GM23338 (cell line): ENCODE results near the gene IL1RL1. TPM values are rescaled to one million over a fixed set of nuclear protein-coding genes. Genes with fewer than 3 reads are reported as not detected.

Experiments used
- ATAC-seq: fragments of 200-7000 bp; cut with Tn5 transposase; 3 replicates; pipeline ENCODE4 v1.9.1; 2020
- DNase-seq: peaks from one replicate; pipeline ENCODE4 v3.0.0-alpha.2; 2015; ENCODE audit warnings: low spot score
- H2AFZ ChIP-seq: fragments of 200-600 bp; sonication (generic); 2 replicates; pipeline ENCODE4 v1.8.0; 2016; ENCODE audit warnings: antibody characterized with exemption, mild to moderate bottlenecking, moderate library complexity
- H3F3A ChIP-seq: fragments of 200-600 bp; sonication (generic); replicated peaks from 2 replicates; pipeline ENCODE4 v1.8.0; 2017; ENCODE audit warnings: antibody characterized with exemption, mixed run types, low read depth
- H3K27ac ChIP-seq: fragments of 200-600 bp; sonication (generic); 2 replicates; pipeline ENCODE4 v1.6.1; 2016; ENCODE audit warnings: low read depth
- H3K27me3 ChIP-seq: fragments of 200-600 bp; sonication (generic); 2 replicates; pipeline ENCODE4 v1.8.0; 2016; ENCODE audit warnings: mild to moderate bottlenecking, mixed run types, moderate library complexity; ENCODE audit not compliant: insufficient read depth
- H3K36me3 ChIP-seq: fragments of 200-600 bp; sonication (generic); 2 replicates; pipeline ENCODE4 v1.8.0; 2016; ENCODE audit warnings: mild to moderate bottlenecking; ENCODE audit not compliant: insufficient read depth
- H3K4me1 ChIP-seq: fragments of 200-600 bp; sonication (generic); 2 replicates; pipeline ENCODE4 v1.8.0; 2016; ENCODE audit warnings: mild to moderate bottlenecking, moderate library complexity; ENCODE audit not compliant: insufficient read depth
- H3K4me2 ChIP-seq: fragments of 200-600 bp; sonication (generic); 2 replicates; pipeline ENCODE4 v1.7.1; 2017; ENCODE audit warnings: mixed run types
- H3K4me3 ChIP-seq: fragments of 200-600 bp; sonication (generic); 2 replicates; pipeline ENCODE4 v1.6.1; 2016; ENCODE audit warnings: mixed run types
- H3K79me2 ChIP-seq: fragments of 200-600 bp; sonication (generic); replicated peaks from 2 replicates; pipeline ENCODE4 v1.8.0; 2017; ENCODE audit warnings: mild to moderate bottlenecking; ENCODE audit not compliant: insufficient read depth
- H3K9me2 ChIP-seq: fragments of 200-600 bp; sonication (generic); 2 replicates; pipeline ENCODE4 v1.8.0; 2017; ENCODE audit not compliant: insufficient read depth
- H4K20me1 ChIP-seq: fragments of 200-600 bp; sonication (generic); replicated peaks from 2 replicates; pipeline ENCODE4 v1.8.0; 2017; ENCODE audit warnings: mild to moderate bottlenecking; ENCODE audit not compliant: insufficient read depth
- H3K27ac Mint-ChIP-seq: 2 replicates; pipeline ENCODE4 v1.8.0; 2020; ENCODE audit warnings: inconsistent platforms, mild to moderate bottlenecking, moderate library complexity, mixed read lengths
- H3K27me3 Mint-ChIP-seq: 3 replicates; pipeline ENCODE4 v1.8.0; 2022; ENCODE audit warnings: low read depth, mild to moderate bottlenecking, moderate library complexity, mixed read lengths, inconsistent platforms; ENCODE audit not compliant: insufficient read depth, poor library complexity
- H3K36me3 Mint-ChIP-seq: 3 replicates; pipeline ENCODE4 v1.8.0; 2021; ENCODE audit warnings: low read depth, mild to moderate bottlenecking, inconsistent platforms, moderate library complexity, mixed read lengths
- H3K4me1 Mint-ChIP-seq: 3 replicates; pipeline ENCODE4 v1.8.0; 2020; ENCODE audit warnings: mild to moderate bottlenecking, inconsistent platforms, mixed read lengths
- H3K4me3 Mint-ChIP-seq: 3 replicates; pipeline ENCODE4 v1.8.0; 2021; ENCODE audit warnings: moderate library complexity, mild to moderate bottlenecking, inconsistent platforms, mixed read lengths
- H3K9me3 Mint-ChIP-seq: 3 replicates; pipeline ENCODE4 v1.8.0; 2020; ENCODE audit warnings: moderate library complexity, mild to moderate bottlenecking, inconsistent platforms, mixed read lengths
- CREB1 ChIP-seq: fragments of 250-450 bp; sonication (Bioruptor Pico); IDR thresholded peaks from 2 replicates; pipeline ENCODE4 v1.5.0; 2020; ENCODE audit warnings: low read depth, mild to moderate bottlenecking, moderate library complexity
- CTCF ChIP-seq, 2 experiments: fragments of 200-600 bp in 1 of 2; sonication (generic) in 1 of 2; conservative IDR thresholded peaks; 2 replicates each; pipeline versions ENCODE4 v1.5.1 to v1.6.1; 2016 to 2017; ENCODE audit warnings: antibody characterized with exemption in 2 of 2, low read depth in 2 of 2, mild to moderate bottlenecking in 2 of 2, moderate library complexity in 1 of 2
- EZH2 ChIP-seq: fragments of 200-600 bp; sonication (generic); IDR thresholded peaks from one replicate; pipeline ENCODE4 v1.8.0; 2017; ENCODE audit warnings: antibody characterized with exemption, mild to moderate bottlenecking, low read depth; ENCODE audit not compliant: unreplicated experiment
- EZH2phosphoT487 ChIP-seq: fragments of 200-600 bp; sonication (generic); IDR thresholded peaks from one replicate; pipeline ENCODE4 v1.8.1; 2018; ENCODE audit warnings: antibody characterized with exemption; ENCODE audit not compliant: unreplicated experiment
- JUNB ChIP-seq: IDR thresholded peaks from one replicate; pipeline ENCODE4 v1.6.1; 2016; ENCODE audit warnings: antibody characterized with exemption; ENCODE audit not compliant: unreplicated experiment
- NANOG ChIP-seq: IDR thresholded peaks from 2 replicates; pipeline ENCODE4 v1.6.1; 2016; ENCODE audit warnings: antibody characterized with exemption, borderline replicate concordance
- POLR2AphosphoS5 ChIP-seq: IDR thresholded peaks from 2 replicates; pipeline ENCODE4 v1.6.1; 2016; ENCODE audit warnings: antibody characterized with exemption, low read depth
- STAT1 ChIP-seq: IDR thresholded peaks from one replicate; pipeline ENCODE4 v1.6.1; 2016; ENCODE audit warnings: antibody characterized with exemption; ENCODE audit not compliant: unreplicated experiment
- ZNF114 ChIP-seq: fragments of 250-450 bp; sonication (Bioruptor Pico); IDR thresholded peaks from 2 replicates; pipeline ENCODE4 v1.5.0; 2020; ENCODE audit warnings: mild to moderate bottlenecking, moderate library complexity
- ZNF331 ChIP-seq: fragments of 250-450 bp; sonication (Bioruptor Pico); IDR thresholded peaks from 2 replicates; pipeline ENCODE4 v1.5.0; 2020; ENCODE audit warnings: low read depth, mild to moderate bottlenecking, moderate library complexity
- ZNF462 ChIP-seq: fragments of 250-450 bp; sonication (Bioruptor Pico); IDR thresholded peaks from 2 replicates; pipeline ENCODE4 v1.5.0; 2020; ENCODE audit warnings: mild to moderate bottlenecking, moderate library complexity
- polyA plus RNA-seq: library from polyadenylated mRNA; unstranded; fragments of >200 nt; fragmentation: Nextera tagmentation; extraction: Ambion mirVana; gene quantifications from 2 replicates; pipeline ENCODE4 v1.2.1, GENCODE V29; 2016
- total RNA-seq: library from RNA; depleted of rRNA; stranded (reverse); fragments of >200 nt; shearing (Covaris generic); gene quantifications from 2 replicates; pipeline ENCODE4 v1.2.3, GENCODE V29; 2014
- TF ChIP-seq, protein P1 (sequence below): IDR thresholded peaks from one replicate; pipeline ENCODE4 v1.6.1; 2018; ENCODE audit warnings: antibody characterized with exemption; ENCODE audit not compliant: unreplicated experiment
- TF ChIP-seq, protein P2 (sequence below): IDR thresholded peaks from 2 replicates; pipeline ENCODE4 v1.6.1; 2016; ENCODE audit warnings: antibody characterized with exemption

Gene IL1RL1
- total and polyA plus RNA-seq, 2 experiments from 2014 or later: not detected

GRCh38 chr2:102359527-102359926, 48.2 kb downstream of the IL1RL1 start:
- Histone ChIP-seq H3K27ac (no peak overlapping the region), H3K4me1 (no peaks in the 10 kb centered on the region; the same call in 1 of the 2 replicates), H4K20me1 (no peaks in the 10 kb centered on the region), H3K27me3 (peaks cover 16% of the 10 kb centered on the region), H2AFZ (no peak overlapping the region), H3F3A (no peaks in the 10 kb centered on the region), H3K4me2 (no peak overlapping the region), H3K4me3 (no peak overlapping the region), H3K79me2 (no peaks in the 10 kb centered on the region), H3K9me2 (peaks cover 2% of the 10 kb centered on the region; the same call in 1 of the 2 replicates), H3K36me3 (no peaks in the 10 kb centered on the region)
- ATAC-seq (no peak), DNase-seq (no peak)
- Mint-ChIP-seq H3K36me3 (peaks cover 1% of the 10 kb centered on the region; the same call in 2 of the 3 replicates), H3K4me1 (peaks cover 9% of the 10 kb centered on the region; the same call in 2 of the 3 replicates), H3K4me3 (no peak overlapping the region), H3K27ac (no peak overlapping the region), H3K9me3 (peaks cover 7% of the 10 kb centered on the region), H3K27me3 (peaks cover 12% of the 10 kb centered on the region)
- TF ChIP-seq ZNF114 (CRISPR knock-in tag) (no peak), POLR2AphosphoS5 (no peak), NANOG (no peak), EZH2 (no peak), CTCF (conservative IDR thresholded peaks at IDR 0.05; ENCODE audit: low read depth in 2 of 2) (no peak), ZNF331 (CRISPR knock-in tag) (no peak), JUNB (no peak), CREB1 (CRISPR knock-in tag) (no peak), STAT1 (no peak), ZNF462 (CRISPR knock-in tag) (no peak), EZH2phosphoT487 (no peak)
- TF ChIP-seq, protein P1, sequence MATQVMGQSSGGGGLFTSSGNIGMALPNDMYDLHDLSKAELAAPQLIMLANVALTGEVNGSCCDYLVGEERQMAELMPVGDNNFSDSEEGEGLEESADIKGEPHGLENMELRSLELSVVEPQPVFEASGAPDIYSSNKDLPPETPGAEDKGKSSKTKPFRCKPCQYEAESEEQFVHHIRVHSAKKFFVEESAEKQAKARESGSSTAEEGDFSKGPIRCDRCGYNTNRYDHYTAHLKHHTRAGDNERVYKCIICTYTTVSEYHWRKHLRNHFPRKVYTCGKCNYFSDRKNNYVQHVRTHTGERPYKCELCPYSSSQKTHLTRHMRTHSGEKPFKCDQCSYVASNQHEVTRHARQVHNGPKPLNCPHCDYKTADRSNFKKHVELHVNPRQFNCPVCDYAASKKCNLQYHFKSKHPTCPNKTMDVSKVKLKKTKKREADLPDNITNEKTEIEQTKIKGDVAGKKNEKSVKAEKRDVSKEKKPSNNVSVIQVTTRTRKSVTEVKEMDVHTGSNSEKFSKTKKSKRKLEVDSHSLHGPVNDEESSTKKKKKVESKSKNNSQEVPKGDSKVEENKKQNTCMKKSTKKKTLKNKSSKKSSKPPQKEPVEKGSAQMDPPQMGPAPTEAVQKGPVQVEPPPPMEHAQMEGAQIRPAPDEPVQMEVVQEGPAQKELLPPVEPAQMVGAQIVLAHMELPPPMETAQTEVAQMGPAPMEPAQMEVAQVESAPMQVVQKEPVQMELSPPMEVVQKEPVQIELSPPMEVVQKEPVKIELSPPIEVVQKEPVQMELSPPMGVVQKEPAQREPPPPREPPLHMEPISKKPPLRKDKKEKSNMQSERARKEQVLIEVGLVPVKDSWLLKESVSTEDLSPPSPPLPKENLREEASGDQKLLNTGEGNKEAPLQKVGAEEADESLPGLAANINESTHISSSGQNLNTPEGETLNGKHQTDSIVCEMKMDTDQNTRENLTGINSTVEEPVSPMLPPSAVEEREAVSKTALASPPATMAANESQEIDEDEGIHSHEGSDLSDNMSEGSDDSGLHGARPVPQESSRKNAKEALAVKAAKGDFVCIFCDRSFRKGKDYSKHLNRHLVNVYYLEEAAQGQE: no peak
- TF ChIP-seq, protein P2, sequence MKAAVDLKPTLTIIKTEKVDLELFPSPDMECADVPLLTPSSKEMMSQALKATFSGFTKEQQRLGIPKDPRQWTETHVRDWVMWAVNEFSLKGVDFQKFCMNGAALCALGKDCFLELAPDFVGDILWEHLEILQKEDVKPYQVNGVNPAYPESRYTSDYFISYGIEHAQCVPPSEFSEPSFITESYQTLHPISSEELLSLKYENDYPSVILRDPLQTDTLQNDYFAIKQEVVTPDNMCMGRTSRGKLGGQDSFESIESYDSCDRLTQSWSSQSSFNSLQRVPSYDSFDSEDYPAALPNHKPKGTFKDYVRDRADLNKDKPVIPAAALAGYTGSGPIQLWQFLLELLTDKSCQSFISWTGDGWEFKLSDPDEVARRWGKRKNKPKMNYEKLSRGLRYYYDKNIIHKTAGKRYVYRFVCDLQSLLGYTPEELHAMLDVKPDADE: no peak
